Measurements from ENCODE around the gene GSPT1. TPM values are rescaled to one million over a fixed set of nuclear protein-coding genes. Genes with fewer than 3 reads are reported as not detected.

Gene GSPT1
- total RNA-seq, 1 experiment from 2014 or later = 173 TPM

DNA sequence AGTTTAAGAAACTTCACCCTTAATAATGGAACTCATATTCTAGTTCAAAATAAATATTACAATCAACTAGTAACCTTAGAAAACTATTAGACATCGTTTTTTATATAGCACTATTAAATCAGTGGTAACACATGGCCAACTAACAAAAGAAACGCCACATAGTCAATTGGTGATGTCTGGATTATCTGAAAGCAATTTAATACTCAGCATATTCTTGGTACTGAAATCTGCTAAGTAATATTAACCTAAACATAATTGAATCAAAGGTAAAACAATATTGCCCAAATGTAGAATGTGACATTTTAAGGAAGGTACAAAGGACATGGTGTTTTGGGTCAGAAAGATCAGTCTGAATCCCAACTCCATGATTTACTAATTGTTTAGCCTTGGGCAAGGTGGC lies 53.3 kb downstream of the GSPT1 start:
- Histone ChIP-seq H3K4me2 (ENCODE audit: insufficient read depth, insufficient read length, low read length) (no peak overlapping the region), H3K14ac (ENCODE audit: insufficient read depth, low read length) (no peak overlapping the region), H3K23ac (ENCODE audit: insufficient read length, low read depth, low read length) (no peak overlapping the region), H4K91ac (ENCODE audit: insufficient read length, low read depth, low read length) (no peak overlapping the region), H3K27me3 (ENCODE audit: insufficient read depth, low read length) (no peaks in the 10 kb centered on the region), H3K79me1 (ENCODE audit: insufficient read depth, low read depth, low read length, poor library complexity, severe bottlenecking) (no peaks in the 10 kb centered on the region), H2BK5ac (ENCODE audit: insufficient read length, low read length) (no peak overlapping the region), H3K23me2 (ENCODE audit: insufficient read length, low read depth, low read length, poor library complexity, severe bottlenecking) (no peaks in the 10 kb centered on the region), H2BK12ac (ENCODE audit: insufficient read length, low read depth, low read length) (no peak overlapping the region), H3T11ph (ENCODE audit: low read length) (no peak overlapping the region), H3K18ac (ENCODE audit: insufficient read length, low read depth, low read length) (no peak overlapping the region), H3K4me1 (ENCODE audit: insufficient read depth, low read length) (no peaks in the 10 kb centered on the region), H3K9me3 (ENCODE audit: control insufficient read depth, low read depth, low read length) (no peaks in the 10 kb centered on the region), H2BK120ac (ENCODE audit: low read depth, low read length, poor library complexity, severe bottlenecking) (no peak overlapping the region), H2BK20ac (ENCODE audit: low read depth, low read length, poor library complexity, severe bottlenecking) (no peak overlapping the region), H2AFZ (ENCODE audit: low read length) (no peak overlapping the region), H2AK5ac (ENCODE audit: insufficient read length, low read length) (no peak overlapping the region), H4K20me1 (ENCODE audit: control insufficient read depth, insufficient read depth, insufficient read length) (no peaks in the 10 kb centered on the region), H2BK15ac (ENCODE audit: low read depth, low read length) (no peak overlapping the region), H3K56ac (ENCODE audit: insufficient read length, low read depth, low read length) (no peak overlapping the region), H4K8ac (replicated peaks; ENCODE audit: insufficient read length, low read depth, low read length) (no peak overlapping the region), H4K5ac (ENCODE audit: insufficient read length, low read depth, low read length) (no peak overlapping the region), H3K4ac (ENCODE audit: low read depth, low read length) (no peak overlapping the region), H3K9ac (ENCODE audit: extremely low read depth, insufficient read length, low read length) (no peak overlapping the region), H3K27ac (ENCODE audit: insufficient read length, low read depth, low read length) (no peak overlapping the region), H3K79me2 (ENCODE audit: insufficient read depth, low read length) (no peaks in the 10 kb centered on the region)
- H3K4me3 Mint-ChIP-seq = no peak overlapping the region
- no peak for DNase-seq
- no peaks in the 10 kb centered on the region for H3K9me3 Mint-ChIP-seq
- no CpG with 5 or more reads among the region's 2 CpGs for WGBS (ENCODE audit: extremely low coverage, insufficient read length, low lambda C conversion rate)
- H3K36me3 Mint-ChIP-seq (ENCODE audit: insufficient read depth in 1 of 3, low read depth in 3 of 3) = no peaks in the 10 kb centered on the region
- no peak overlapping the region for H3K27ac Mint-ChIP-seq
- no peaks in the 10 kb centered on the region for H3K27me3 Mint-ChIP-seq (ENCODE audit: low read depth)
- TF ChIP-seq, protein P1, sequence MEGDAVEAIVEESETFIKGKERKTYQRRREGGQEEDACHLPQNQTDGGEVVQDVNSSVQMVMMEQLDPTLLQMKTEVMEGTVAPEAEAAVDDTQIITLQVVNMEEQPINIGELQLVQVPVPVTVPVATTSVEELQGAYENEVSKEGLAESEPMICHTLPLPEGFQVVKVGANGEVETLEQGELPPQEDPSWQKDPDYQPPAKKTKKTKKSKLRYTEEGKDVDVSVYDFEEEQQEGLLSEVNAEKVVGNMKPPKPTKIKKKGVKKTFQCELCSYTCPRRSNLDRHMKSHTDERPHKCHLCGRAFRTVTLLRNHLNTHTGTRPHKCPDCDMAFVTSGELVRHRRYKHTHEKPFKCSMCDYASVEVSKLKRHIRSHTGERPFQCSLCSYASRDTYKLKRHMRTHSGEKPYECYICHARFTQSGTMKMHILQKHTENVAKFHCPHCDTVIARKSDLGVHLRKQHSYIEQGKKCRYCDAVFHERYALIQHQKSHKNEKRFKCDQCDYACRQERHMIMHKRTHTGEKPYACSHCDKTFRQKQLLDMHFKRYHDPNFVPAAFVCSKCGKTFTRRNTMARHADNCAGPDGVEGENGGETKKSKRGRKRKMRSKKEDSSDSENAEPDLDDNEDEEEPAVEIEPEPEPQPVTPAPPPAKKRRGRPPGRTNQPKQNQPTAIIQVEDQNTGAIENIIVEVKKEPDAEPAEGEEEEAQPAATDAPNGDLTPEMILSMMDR (conservative IDR thresholded peaks at IDR 0.05) = no peak
- no peaks in the 10 kb centered on the region for H3K4me1 Mint-ChIP-seq
